GM13976 (cell line): ENCODE measurements around the gene COL6A1.

Source experiments
- DNase-seq: peaks from one replicate; pipeline ENCODE4 v3.0.0; 2012; ENCODE audit warnings: low spot score
- in situ Hi-C: fragments of 300-500 bp; cut with MboI; formaldehyde crosslinking; loops from one replicate; pipeline ENCODE4 v1.12.0; 2022; ENCODE audit warnings: low sequenced_read_pairs, mixed read lengths, inconsistent platforms; ENCODE audit not compliant: unreplicated experiment
- TF ChIP-seq, protein P1 (sequence below): IDR thresholded peaks from 2 replicates; pipeline ENCODE4 v1.5.1; 2012; ENCODE audit warnings: borderline replicate concordance, mild to moderate bottlenecking; ENCODE audit not compliant: insufficient read depth; ENCODE audit errors: extremely low read depth, missing control alignments, control extremely low read depth

Gene COL6A1

DNA sequence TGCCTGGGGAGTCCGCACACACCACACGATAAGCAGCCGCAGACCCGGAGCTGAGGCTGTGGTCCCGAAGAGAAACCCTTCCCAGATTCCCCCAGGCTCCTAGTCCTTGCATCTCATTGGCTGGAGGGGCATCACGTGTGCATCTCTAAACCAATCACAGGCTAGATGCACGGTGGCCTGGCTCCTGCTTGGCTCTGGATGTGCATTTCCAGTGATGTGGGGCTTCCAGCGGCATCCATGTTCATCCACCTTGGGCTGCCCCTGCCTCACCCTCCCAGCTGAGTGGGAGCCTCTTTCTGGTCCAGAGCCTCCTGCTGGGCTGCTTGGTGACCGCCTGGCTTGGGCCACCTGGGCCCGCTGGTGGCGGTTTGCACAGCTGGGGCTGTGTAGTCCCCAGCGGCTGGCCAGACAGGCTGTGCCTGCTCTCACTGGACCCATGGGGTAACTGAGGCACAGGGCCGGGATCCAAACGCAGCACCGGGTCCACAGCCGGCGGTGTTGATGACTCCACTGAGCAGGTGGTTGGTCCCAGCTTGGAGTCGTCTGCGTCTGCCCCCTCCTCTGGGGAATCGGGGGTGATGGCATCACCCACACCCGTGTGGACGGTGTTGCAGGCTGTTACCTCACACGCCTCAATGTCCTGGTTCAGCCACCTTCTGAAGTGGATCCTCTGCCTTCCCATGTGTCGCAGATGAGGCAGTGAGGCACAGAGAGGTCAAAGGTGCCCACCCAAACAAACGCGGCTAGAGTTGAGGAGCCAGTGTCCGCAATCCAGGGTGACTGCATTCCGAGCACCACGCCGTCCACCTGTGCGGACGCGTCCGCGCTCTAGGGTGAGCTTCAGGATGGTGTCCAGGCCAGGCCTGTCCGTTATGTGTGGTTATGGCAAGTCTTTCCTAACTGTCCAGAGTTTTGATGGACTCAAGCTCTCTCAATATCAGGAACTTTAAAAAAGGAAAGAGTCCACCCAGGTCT, 41.3 kb downstream of the COL6A1 start:
- DNase-seq: peak; percentile 26
- TF ChIP-seq, protein P1, sequence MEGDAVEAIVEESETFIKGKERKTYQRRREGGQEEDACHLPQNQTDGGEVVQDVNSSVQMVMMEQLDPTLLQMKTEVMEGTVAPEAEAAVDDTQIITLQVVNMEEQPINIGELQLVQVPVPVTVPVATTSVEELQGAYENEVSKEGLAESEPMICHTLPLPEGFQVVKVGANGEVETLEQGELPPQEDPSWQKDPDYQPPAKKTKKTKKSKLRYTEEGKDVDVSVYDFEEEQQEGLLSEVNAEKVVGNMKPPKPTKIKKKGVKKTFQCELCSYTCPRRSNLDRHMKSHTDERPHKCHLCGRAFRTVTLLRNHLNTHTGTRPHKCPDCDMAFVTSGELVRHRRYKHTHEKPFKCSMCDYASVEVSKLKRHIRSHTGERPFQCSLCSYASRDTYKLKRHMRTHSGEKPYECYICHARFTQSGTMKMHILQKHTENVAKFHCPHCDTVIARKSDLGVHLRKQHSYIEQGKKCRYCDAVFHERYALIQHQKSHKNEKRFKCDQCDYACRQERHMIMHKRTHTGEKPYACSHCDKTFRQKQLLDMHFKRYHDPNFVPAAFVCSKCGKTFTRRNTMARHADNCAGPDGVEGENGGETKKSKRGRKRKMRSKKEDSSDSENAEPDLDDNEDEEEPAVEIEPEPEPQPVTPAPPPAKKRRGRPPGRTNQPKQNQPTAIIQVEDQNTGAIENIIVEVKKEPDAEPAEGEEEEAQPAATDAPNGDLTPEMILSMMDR: no peak
- in situ Hi-C loops: no loop called here

DNA sequence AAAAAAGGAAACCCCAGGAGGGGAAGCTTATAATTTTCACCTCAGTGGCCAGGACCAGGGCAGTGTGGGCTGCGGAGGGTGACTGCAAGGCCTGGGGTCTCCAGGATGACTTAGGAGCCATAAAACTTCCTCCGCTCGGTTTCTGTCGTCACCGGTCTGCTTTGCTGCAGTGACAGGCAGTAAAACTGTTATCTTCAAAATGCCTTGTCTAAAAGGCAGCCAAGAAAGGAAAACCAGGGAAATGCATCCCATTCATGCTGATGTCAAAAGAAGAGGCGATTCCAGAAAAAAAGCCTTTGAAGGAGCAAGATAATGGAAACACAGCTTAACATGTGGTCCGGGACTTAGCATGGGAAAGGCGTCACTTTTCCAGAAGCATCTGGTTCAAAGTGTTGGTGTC, 42.0 kb downstream of the COL6A1 start:
- TF ChIP-seq, protein P1: no peak
- no peak for DNase-seq
- in situ Hi-C loops: no loop called here

DNA sequence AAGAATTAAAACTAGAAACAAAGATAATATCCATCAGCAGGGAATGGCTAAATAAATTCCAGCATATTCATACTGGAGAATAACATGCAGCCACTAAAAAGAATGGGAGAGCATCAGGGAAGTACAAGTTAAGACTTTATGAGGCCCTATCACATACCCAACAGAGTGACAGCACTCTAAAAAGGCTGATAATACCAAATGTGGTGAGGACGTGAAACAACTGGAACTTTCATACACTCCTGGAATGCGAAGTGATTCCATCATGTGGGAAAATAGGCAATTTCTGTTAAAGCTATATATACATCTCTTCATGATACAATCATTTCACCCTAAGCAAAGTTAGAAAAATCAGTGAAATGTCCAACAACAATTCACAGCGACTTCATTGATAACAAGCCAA, 42.6 kb downstream of the COL6A1 start:
- in situ Hi-C loops: no loop called here
- no peak for DNase-seq
- TF ChIP-seq, protein P1: no peak

DNA sequence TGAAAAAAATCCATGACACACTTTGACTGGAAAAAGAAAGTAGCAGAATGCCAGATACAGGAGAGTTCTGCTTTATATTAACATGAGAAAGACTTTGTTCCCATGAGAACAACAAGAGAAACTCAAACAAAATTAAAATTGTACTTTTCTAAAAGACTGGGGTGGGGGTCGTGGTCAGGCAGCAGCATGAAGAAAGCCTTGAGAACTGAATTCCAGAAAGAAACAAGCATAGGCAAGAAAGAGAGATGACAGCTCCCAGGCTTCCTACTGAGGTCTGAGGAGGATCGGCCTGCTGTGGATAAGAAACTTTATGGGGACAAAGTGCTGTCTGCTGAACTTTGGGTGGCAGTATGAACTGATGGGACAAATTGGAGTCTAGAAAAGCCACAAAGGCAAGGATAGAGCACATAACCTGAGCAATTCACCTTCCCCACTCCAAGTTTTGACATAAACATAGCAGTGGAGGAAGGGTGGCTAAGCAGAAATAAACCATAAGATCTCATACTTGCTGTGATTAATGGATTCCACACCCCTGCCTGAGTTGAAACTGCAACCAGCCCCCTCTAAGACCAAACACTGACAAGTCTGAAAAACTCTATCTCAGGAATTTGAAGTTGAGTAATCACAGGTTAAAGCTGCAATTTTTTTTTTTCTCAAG, 43.7 kb downstream of the COL6A1 start:
- TF ChIP-seq, protein P1: no peak
- DNase-seq: no peak
- in situ Hi-C loops: no loop called here

DNA sequence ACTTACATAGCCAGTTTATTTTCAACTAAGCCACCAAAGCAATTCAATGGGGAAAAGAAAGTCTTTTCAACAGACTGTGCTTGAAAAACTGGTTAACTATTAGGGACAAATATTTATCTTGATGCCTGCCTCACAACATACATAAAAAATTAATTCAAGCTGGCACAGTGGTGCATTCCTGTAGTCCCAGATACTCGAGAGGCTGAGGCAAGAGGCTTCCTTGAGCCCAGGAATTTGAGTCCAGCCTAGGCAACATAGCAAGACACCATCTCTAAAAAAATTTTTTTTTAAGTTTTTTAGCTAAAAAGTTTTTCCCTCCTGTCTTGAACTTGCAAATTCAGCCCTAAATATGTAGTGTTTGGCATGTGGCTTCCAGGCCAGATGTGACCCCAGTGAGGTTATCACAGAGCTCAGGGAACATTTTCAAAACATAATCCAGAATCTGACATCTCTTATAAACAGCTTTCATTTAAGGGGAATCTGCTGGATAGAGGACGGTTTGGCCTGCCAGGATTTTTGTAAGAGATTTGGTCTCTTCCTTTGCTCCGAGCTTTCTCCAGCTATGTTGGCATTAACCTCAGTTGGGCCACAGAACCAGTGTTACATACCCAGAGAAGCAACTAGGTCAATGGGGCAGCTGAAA, 46.4 kb downstream of the COL6A1 start:
- in situ Hi-C loops: no loop called here
- TF ChIP-seq, protein P1: no peak
- no peak for DNase-seq

DNA sequence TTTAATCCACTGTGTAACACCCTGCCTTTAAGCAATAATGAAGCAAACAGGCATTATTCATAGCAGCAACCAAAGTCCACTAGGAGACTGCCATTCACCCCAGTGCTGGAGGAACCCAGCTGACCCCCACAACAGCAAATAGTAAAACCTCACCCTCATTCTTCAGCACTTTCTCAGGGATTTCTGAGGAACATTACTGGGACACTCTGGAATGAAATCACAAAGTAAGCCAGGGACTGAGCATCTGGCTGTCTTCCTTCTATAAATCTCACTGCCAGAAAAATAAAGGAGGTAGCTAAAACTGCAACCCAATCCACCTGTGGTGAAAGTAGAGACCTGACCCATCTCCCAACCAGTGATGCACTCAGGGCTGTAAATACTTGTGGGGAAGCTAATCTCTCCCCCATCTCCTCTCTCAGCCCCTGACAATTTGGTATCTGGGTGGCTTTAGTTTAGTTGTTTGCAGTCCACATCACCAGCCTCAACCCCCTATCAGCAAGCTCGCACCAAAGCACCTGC, 47.1 kb downstream of the COL6A1 start:
- in situ Hi-C loops: no loop called here
- no peak for DNase-seq
- TF ChIP-seq, protein P1: no peak
